GM18499 (cell line): Measurements from ENCODE around the gene RPS19BP1.
"Not testable (repeated sequence)": the region's sequence is repeated elsewhere in the genome, so short reads cannot be mapped to it uniquely, and the experiment has no call there.

Experiments
- ATAC-seq: cut with Tn5 transposase; IDR thresholded peaks from one replicate; pipeline ENCODE4 v1.9.1; 2021; ENCODE audit warnings: moderate number of reproducible peaks; ENCODE audit not compliant: insufficient read depth, unreplicated experiment

Gene RPS19BP1

DNA sequence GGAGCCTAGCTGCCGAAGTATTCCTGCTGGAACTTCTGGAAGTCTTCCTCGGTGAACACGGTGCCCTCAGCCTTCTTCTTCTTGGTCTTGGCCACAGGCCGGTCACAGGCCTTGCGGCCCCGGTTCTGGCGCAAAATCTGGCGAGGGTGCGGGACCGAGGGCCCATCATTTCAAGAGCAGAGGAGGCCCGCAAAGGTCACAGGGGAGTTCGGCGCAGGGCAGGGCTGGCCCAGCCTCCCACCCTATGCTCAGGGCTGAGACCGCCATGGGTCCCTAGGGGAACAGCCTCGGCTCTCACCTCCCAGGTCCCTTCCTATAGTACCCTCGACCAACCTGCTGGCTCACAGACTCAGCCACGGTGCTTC is 3.1 kb downstream of the RPS19BP1 start:
- ATAC-seq, result no peak

DNA sequence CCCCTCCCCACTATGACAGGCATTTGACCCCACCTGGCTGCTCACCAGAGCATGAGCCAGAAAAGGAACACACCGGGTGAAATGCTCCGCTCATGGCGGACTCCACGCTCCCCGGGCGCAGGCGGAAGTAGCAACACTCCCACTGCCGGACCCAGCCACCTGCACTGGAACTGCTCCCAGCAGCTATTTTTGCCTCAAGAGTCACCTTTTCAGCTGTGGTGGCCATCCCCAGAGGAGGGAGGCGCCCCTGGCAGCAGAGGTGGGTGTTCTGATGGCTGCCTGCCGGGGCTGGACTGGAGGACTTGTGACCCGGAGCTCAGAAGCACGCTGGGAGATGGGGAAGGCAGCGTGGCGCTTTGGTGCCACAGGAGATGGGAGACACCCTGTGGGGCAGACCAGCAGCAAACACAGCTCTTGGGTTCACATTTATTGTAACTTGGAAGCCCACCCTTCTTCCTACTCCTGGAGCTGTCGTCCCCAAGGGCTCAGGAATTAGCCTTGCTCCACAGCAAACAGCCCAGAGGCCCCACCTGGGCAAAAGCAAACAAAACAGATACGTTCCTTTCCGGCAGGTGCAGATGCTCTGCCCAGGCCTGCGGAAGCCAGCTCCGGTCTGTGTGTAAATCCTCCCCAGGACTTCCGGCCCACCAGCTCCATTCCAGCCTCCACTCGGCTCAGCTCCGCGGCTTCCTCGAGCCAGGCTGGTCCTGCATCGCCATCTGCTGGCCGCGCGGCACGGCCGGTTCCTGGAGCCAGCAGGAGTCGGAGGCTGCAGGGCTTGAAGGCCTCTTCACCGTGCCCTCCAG is 3.7 kb downstream of the RPS19BP1 start:
- no peak for ATAC-seq

DNA sequence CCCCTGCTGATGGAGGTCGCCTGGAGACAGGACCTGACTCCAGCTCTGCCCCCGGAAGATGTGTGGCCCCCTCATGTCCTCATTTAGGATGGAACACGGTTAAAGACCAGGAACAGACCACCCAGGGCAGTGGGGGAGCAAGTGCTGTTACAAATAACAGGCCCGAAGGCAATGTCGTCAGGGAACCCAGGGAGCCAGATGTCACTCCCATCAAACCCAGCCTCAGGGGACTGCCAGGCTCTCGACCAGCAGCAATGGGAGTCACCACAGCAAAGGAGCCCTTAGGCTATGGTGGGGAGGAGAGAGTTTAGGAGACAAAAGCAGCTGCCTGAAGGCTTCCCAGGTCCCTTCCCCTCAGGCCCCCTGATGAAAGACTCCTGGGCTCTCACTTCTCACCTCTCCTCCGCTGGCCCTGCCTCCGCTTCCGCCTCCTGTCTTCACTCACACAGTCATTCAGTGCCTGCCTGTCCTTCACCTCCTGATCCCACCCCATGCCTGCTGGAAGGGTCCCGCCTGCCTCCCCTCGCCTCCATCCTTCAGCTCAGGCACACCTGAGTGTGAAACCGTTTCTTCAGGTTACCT is 4.4 kb downstream of the RPS19BP1 start:
- no peak for ATAC-seq

DNA sequence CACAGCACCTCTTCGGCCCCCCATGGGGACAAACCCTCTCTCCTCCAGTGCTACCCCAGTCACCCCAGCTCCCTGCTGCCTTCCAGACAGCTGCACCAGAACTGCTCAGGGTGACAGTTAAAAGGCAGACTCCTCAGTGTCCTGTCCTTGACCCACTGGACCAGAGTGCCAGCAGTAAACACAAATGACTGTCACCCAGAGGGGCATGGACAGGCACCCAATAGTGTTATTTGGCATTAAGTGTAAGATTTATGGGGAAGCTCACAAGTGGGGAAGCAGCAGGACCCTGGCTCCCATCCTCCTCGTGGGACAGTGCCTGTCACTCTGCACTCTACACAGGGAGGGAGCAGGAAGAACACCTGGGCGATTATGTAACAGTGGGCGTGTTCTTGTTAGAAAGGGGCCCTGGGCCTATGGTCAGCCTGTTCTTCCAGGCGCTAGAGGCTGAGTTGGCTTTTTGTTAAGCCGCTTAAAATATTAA is 5.0 kb downstream of the RPS19BP1 start:
- no peak for ATAC-seq

DNA sequence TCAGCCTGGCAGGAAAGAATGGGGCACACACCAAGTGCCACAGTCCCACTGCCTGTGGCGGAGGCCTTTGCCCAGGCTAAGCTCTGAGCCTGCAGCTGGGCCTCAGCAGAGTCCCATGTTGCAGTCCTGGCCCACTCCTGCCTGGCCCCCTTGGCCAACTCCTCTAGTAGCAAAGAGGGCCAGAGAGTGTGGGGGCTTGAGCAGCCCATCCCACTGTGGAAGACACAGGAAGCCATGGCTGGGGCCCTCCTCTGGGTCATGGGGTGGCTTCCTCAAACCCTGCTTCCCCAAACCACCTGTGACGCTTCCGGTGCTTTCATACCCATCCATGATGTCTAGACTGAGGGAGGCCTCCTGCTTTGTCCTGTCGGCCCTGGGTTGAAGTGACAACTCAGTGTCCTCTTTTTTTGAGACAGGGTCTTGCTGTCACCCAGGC is 5.8 kb downstream of the RPS19BP1 start:
- ATAC-seq, result no peak

DNA sequence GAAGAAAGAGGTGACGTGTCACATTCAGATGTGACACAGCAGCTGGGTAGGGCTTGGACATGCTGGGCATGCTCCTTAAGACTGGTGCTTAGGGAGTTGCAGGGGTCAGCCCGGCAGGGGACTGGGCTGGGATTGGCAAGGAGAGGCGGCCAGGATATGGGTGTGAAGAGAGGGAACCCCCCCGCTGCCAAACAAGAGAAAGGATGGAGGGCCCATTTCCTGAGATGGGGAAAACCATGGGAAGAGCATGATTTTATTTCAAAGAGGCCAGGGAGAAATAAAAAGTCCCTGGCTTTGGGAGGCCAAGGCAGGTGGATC is 6.9 kb downstream of the RPS19BP1 start:
- no peak for ATAC-seq

DNA sequence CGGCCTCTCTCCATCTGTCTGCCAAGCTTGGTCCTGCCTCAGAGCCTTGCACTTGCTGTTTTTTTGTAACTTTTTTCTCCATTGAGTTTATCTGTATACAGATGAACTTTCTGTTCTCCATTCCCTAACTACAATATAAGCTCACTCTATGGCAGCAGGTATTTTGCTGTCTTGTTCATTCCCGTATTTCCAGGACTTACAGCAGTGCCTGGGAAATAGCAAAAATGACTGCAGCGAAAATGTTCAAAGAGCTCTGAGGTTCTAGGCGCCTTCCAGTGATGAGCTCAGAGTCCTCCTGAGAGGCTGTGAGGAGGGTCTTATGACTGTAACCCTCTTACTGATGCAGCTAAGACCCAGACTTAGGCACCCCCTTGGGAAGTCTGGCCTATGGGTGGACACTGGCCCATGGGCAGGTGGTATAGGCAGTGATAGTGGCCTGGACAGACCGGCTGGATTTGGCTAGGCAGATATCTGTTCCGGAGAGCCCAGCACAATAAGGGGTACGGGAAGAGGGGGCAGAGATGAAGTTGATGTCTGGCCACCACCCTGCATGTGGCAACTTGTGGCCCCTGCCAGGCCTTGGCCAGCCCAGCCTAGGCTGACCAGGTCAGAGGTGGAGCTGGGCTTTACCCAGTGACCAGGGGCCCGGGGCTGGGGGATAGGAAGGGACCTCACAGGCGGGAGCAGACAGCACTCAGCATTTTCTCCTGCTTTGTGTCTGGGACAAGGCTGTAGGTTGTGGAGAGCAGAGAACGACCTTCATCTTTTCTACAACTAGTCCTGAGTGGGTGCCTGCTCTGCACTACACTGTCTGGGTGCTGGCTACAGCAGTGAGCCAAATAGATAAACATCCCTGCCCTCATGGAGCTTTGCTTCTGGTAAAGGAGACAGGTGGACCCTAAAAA is 7.5 kb downstream of the RPS19BP1 start:
- ATAC-seq, result no peak

DNA sequence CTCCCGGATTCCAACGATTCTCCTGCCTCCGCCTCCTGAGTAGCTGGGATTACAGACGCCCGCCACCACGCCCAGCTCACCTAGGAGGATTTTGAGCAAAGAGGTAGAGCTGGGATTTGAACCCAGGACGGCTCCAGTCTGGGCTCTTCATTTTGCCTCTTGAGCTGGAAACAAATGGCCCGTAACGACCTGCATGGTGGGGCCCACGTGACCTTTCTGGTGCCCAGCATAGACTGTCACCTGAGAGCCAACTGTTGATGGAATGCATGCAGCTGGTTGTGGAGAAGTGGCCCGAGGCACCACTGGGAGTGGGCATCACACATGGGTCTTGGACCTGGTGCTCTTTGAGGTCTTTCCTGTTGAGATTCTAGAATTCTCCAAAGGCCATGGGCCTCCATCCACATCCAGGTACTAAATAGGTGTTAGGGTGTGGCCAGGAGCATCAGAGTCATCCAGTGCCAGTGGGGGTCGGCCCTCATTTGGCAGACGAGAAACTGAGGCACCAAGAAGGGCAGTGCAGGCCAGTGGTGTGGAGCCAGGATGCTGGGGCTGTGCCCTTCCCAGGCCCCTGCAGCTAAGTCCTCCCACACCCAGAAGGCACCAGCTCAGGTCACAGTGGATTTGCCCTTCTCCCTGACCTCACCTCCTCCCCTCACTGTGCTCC is 8.3 kb downstream of the RPS19BP1 start:
- ATAC-seq, result no peak

DNA sequence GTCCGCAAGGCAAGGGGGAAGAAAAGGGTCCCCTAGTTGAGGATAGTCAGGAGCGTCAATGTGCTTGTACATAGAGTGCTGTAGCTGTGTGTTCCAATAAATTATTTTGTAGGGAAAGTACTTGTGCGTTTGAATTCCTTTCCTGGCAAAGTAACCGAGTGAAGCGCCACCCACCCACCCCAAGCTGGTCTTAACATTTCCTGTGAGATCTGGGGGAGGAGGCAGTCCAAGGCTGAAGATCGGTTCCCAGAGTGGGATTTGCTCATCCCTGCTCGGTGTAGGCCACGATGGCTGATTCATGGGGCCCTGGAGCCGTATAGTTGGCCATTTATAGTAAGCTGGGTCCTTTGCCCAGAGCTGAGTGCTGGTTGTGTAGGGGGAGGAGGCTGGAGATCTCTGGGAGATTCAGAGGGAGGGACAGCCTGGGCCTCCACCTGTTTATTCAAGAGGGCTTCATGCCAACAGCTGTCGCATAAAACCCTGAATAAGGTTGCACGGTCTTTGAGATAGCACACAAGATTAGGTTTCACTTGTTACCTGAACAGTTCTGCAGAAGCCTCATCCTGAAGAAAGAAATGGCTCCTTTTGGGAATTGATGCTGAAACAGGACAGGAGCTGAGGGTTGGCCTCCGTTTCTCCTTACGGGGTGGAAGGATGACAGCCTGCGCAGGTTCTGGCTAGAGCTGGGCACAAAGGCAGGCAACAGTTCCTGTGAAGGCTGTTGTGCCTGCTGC is 9.8 kb downstream of the RPS19BP1 start:
- no peak for ATAC-seq

DNA sequence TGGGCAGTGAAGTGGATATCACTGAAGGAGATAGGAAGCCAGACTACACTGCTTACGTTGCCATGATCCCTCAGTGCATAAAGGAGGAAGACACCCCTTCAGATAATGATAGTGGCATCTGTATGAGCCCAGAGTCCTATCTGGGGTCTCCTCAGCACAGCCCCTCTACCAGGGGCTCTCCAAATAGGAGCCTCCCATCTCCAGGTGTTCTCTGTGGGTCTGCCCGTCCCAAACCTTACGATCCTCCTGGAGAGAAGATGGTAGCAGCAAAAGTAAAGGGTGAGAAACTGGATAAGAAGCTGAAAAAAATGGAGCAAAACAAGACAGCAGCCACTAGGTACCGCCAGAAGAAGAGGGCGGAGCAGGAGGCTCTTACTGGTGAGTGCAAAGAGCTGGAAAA is 10.5 kb downstream of the RPS19BP1 start:
- not testable (repeated sequence) for ATAC-seq

DNA sequence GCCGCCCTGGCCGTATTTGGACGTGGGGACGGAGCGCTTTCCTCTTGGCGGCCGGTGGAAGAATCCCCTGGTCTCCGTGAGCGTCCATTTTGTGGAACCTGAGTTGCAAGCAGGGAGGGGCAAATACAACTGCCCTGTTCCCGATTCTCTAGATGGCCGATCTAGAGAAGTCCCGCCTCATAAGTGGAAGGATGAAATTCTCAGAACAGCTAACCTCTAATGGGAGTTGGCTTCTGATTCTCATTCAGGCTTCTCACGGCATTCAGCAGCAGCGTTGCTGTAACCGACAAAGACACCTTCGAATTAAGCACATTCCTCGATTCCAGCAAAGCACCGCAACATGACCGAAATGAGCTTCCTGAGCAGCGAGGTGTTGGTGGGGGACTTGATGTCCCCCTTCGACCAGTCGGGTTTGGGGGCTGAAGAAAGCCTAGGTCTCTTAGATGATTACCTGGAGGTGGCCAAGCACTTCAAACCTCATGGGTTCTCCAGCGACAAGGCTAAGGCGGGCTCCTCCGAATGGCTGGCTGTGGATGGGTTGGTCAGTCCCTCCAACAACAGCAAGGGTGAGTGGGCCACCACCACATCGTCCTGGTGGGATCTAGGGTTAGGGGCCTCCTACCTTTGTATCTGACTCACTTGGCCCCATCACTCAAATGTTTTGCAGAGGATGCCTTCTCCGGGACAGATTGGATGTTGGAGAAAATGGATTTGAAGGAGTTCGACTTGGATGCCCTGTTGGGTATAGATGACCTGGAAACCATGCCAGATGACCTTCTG is 11.3 kb downstream of the RPS19BP1 start:
- not testable (repeated sequence) for ATAC-seq

DNA sequence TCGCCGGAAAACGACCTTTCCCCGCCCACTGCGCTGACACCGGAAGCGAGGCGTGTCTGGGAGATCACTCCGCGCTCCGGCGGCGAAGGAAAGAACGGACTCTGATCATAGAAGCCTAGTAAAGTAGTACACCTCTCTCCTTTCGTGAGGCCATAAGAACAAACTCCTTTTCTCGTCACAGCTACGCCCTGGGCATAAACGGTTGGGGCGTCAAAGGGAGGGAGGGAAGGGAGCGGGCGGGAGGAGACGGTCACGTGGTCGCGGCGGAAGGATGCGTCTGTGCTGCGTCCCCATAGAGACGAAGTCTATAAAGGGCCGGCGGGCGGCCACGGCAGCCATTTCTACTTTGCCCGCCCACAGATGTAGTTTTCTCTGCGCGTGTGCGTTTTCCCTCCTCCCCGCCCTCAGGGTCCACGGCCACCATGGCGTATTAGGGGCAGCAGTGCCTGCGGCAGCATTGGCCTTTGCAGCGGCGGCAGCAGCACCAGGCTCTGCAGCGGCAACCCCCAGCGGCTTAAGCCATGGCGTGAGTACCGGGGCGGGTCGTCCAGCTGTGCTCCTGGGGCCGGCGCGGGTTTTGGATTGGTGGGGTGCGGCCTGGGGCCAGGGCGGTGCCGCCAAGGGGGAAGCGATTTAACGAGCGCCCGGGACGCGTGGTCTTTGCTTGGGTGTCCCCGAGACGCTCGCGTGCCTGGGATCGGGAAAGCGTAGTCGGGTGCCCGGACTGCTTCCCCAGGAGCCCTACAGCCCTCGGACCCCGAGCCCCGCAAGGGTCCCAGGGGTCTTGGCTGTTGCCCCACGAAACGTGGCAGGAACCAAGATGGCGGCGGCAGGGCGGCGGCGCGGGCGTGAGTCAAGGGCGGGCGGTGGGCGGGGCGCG is 12.1 kb downstream of the RPS19BP1 start, which contains the start of gene ATF4:
Gene ATF4 (plus strand): TSS at position 337 of the 880 bp plus-strand sequence. CDS start 884 bp downstream, outside the sequence.
- peak; percentile 27 for ATAC-seq

DNA sequence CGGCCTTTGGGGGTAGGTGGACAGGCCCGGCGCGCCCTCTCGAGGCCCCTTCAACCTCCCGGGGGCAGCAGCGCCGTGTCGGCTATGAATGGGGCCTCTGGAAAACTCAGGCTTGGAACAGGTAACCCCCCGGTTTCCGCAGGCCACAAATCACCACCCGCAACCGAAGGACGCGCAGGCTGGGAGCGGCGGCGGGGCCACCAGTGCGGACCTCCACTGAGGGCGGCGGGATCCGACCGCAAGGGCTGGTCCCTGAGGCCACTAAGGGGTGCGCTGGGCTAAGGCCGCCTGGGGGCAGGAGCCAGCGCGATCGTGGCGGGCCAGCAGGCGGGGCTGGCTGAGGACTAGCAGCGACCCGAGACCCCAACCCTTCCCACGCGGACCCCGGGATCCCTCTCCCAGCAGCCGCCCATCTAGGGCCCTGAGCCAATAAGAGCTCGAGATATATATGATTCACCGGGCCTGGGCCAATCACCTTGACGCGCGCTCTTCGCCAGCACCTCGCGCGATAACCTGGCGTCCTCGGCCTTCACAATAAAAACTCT is 12.8 kb downstream of the RPS19BP1 start:
- ATAC-seq, result peak; percentile 47

DNA sequence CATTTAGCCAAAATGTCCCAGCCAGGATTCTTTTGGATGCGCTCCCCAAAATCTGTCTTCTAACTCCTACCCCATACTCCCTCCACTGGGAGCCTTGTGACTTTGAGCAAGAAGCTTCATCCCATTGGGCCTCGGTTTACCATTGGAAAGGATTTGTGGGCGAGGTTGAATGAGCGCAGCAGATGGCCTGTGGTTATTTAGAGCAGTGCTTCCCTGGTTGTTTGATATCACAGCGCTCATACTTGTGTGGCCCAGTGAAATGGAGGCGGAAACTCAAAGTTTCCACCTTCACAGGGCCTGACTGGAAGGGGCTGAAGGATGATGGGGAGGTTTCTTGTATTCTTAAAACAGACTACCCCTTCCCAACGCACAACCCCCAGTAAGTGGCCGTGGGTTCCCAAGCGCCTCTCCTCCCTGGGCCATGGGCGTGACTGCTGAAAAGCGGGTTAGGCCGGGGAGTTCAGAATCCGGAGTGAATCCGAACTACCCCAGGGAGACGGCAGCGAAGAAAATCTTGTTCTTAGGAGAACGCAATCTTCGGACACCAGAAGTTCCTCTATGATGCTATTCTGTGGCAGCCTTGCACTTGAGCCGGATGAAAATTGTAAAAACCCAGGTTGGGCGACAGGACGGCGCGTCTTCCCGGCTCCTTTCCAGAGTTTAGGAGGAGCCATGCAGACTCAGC is 13.4 kb downstream of the RPS19BP1 start:
- no peak for ATAC-seq

DNA sequence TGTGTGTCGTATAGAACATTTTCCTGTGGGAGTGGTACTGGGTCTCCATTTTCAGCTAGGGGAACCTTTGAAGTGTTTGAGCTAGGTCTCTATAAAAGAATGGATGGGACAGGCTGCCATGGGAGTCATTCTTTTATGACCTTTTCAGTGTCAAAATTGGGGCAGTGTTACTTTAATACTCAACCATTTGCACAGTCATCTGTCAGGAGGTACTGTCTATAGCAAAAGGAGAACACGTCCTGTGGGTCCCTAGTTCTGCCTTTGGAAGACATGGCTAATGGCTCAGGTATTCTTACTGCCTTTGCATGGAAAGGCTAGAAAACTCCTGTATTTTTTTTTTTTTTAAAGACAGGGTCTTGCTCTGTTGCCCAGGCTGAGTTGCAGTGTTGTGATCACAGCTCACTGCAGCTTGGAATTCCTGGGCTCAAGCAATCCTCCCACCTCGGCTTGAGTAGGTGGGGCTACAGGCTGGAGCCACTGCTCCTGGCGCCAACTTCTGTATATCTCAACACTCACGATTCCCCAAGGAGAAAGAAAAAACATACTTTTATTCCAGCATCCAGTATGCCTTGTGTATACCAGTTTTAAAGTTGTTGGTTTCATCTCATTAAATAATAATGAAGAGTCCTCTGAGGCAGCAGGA is 14.3 kb downstream of the RPS19BP1 start:
- no peak for ATAC-seq

DNA sequence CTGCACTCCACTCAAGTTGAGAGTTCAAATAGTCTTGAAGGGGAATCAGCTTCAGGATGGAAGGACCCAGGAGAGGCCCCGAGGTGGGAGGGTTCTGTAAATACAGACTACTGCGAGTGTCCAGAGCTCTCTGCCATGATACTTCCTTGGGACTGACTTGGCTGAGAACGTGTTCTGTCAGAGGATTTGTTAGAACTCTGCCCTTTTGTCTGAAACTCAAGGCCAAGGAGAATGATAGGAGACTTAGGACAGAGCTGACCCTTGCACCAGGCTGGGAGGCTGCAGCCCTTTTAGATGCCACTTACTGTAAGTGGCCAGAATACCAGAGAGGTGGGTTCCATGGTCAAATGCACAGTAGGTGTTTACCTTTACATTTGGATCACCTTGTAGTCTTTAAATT is 15.1 kb downstream of the RPS19BP1 start:
- no peak for ATAC-seq
